HL-60 (cell line): ENCODE results near the gene GPC3.

Experiments used
- DNase-seq, 2 experiments: peaks; one replicate each; pipeline ENCODE4 v3.0.0-alpha.2; 2010 to 2020; ENCODE audit warnings: low read depth in 1 of 2, low spot score in 1 of 2
- H3K27ac ChIP-seq: fragments of 250-450 bp; sonication (Bioruptor Pico); replicated peaks from 2 replicates; pipeline ENCODE4 v1.5.1; 2020; ENCODE audit warnings: mild to moderate bottlenecking, moderate library complexity
- H3K27me3 ChIP-seq: fragments of 250-450 bp; sonication (Bioruptor Pico); 2 replicates; pipeline ENCODE4 v1.5.1; 2021; ENCODE audit warnings: mild to moderate bottlenecking, moderate library complexity; ENCODE audit not compliant: insufficient read depth, poor library complexity, severe bottlenecking
- H3K4me3 ChIP-seq: replicated peaks from 2 replicates; pipeline ENCODE4 v1.5.1; 2011; ENCODE audit warnings: mild to moderate bottlenecking, control low read depth, low read length; ENCODE audit not compliant: insufficient read depth
- CTCF ChIP-seq: IDR thresholded peaks from one replicate; pipeline ENCODE4 v1.5.1; 2011; ENCODE audit warnings: low read length, control low read depth, inconsistent platforms; ENCODE audit not compliant: insufficient read depth
- GABPA ChIP-seq: IDR thresholded peaks from 2 replicates; pipeline ENCODE4 v1.6.1; 2012; ENCODE audit warnings: low read depth
- POLR2AphosphoS5 ChIP-seq: IDR thresholded peaks from 2 replicates; pipeline ENCODE4 v1.6.1; 2012; ENCODE audit warnings: low read depth
- REST ChIP-seq: IDR thresholded peaks from 2 replicates; pipeline ENCODE4 v1.6.1; 2012; ENCODE audit warnings: low read depth; ENCODE audit not compliant: insufficient replicate concordance
- SPI1 ChIP-seq: IDR thresholded peaks from 2 replicates; pipeline ENCODE4 v1.6.1; 2012; ENCODE audit warnings: low read depth, mild to moderate bottlenecking, borderline replicate concordance

GPC3 gene

GRCh38 chrX:133490955-133491354, 494.4 kb downstream of the GPC3 start:
- Histone ChIP-seq H3K27ac (no peak overlapping the region), H3K27me3 (no peaks in the 10 kb centered on the region), H3K4me3 (no peak overlapping the region)
- TF ChIP-seq GABPA = no peak
- no peak for TF ChIP-seq SPI1
- TF ChIP-seq REST = no peak
- TF ChIP-seq CTCF = no peak
- no peak for TF ChIP-seq POLR2AphosphoS5
- no peak for DNase-seq
